KOPT-K1 (cell line): ENCODE measurements around the gene RTEL1.
"Not testable (repeated sequence)": the region's sequence is repeated elsewhere in the genome, so short reads cannot be mapped to it uniquely, and the experiment has no call there.

Source experiments
- H3K27ac ChIP-seq: fragments of 200-600 bp; sonication (generic); 2 replicates; pipeline ENCODE4 v1.5.1; 2016; ENCODE audit warnings: antibody characterized with exemption, mild to moderate bottlenecking, low read depth, low read length; ENCODE audit not compliant: poor library complexity, severe bottlenecking
- H3K36me3 ChIP-seq: fragments of 200-600 bp; sonication (generic); 2 replicates; pipeline ENCODE4 v1.5.1; 2017; ENCODE audit warnings: antibody characterized with exemption, mild to moderate bottlenecking, low read length, moderate library complexity; ENCODE audit not compliant: insufficient read depth
- H3K9me3 ChIP-seq: fragments of 200-600 bp; sonication (generic); 2 replicates; pipeline ENCODE4 v1.5.1; 2017; ENCODE audit warnings: antibody characterized with exemption, low read length, mild to moderate bottlenecking; ENCODE audit not compliant: insufficient read depth, poor library complexity, severe bottlenecking

Gene RTEL1

GRCh38 chr20:63640086-63640485 is 18.0 kb upstream of the RTEL1 start:
- Histone ChIP-seq H3K36me3 (peaks cover 8% of the 10 kb centered on the region), H3K9me3 (no peaks in the 10 kb centered on the region), H3K27ac (peak overlapping the region; percentile 83)

GRCh38 chr20:63640686-63641085 is 17.4 kb upstream of the RTEL1 start:
- H3K9me3 ChIP-seq, H3K36me3 ChIP-seq, H3K27ac ChIP-seq: not testable (repeated sequence)

GRCh38 chr20:63641146-63641791 is 16.8 kb upstream of the RTEL1 start:
- no peaks in the 10 kb centered on the region for H3K9me3 ChIP-seq
- H3K27ac ChIP-seq = no peak overlapping the region
- H3K36me3 ChIP-seq = peaks cover 8% of the 10 kb centered on the region

- peaks cover 13% of the 10 kb centered on the region for H3K36me3 ChIP-seq
These were observed 16.2 kb upstream of the RTEL1 start for GRCh38 chr20:63641792-63642523.

DNA sequence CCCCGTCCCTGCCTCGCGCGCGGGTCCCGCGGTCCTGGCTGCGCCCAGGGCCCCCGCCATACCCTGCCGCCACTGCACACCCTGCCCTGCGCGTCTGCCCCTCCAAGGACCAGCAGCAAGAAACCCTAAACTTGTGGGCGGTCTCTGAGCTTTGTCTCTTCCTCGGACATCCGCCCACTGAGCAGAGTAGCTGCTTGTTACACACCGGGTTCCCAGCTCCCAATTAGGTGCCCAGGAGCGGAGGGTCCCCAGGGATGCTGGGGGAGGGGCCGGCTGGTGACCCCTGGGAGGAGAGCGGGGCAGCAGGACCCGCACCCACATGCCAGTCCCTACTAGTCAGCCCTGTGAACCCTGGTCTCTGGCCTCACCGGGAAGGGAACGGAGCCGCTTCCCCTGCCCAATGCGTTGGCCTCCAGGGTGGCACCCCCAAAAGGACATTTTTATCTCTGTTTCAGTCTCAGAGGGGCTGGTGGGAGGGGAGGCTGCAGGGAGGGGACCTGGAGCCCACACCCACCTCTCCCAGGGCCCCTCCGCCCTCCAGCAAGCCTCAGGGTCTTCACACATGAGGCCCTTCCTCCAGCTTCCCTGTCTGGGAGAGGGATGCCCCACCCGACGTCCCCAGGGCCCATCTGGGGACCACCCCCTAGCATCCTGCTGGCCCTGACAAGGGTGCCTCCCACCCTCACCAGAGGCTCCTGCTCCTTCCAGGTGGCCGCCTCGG is 15.4 kb upstream of the RTEL1 start:
- Histone ChIP-seq H3K27ac (no peak overlapping the region), H3K36me3 (peaks cover 13% of the 10 kb centered on the region), H3K9me3 (no peaks in the 10 kb centered on the region)

More at GRCh38 chr20:63641792-63642523, 16.2 kb upstream of the RTEL1 start:
- H3K27ac ChIP-seq = no peak overlapping the region
- H3K9me3 ChIP-seq = no peaks in the 10 kb centered on the region

DNA sequence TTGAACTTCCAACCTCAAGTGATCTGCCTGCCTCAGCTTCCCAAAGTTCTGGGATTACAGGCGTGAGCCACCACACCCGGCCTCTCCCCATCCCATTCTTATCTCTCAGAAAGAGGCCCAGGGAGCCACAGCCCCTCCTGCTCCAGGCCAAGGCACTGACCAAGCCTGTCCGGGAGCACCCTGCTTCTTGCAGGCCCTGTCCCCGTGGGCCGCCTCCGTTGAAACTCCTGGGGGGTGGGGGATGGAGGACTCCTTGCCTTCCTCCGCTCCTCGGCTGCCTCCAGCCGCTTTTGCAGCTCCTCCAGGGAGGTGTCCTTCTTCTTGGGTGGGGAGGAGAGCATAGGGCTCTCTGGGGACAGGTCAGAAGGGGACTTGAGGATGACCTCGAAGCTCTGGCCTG is 14.6 kb upstream of the RTEL1 start:
- Histone ChIP-seq H3K36me3 (peaks cover 19% of the 10 kb centered on the region), H3K9me3 (no peaks in the 10 kb centered on the region), H3K27ac (no peak overlapping the region)

- Histone ChIP-seq H3K36me3 (peaks cover 23% of the 10 kb centered on the region), H3K9me3 (no peaks in the 10 kb centered on the region), H3K27ac (no peak overlapping the region)
These were observed 14.2 kb upstream of the RTEL1 start for GRCh38 chr20:63643946-63644345.

- Histone ChIP-seq H3K27ac (no peak overlapping the region), H3K9me3 (no peaks in the 10 kb centered on the region), H3K36me3 (peaks cover 22% of the 10 kb centered on the region)
These were observed 12.9 kb upstream of the RTEL1 start for GRCh38 chr20:63645218-63645617.

- H3K9me3 ChIP-seq = no peaks in the 10 kb centered on the region
- peaks cover 21% of the 10 kb centered on the region for H3K36me3 ChIP-seq
- H3K27ac ChIP-seq = no peak overlapping the region
These were observed 9.9 kb upstream of the RTEL1 start for GRCh38 chr20:63648190-63648589.

- no peaks in the 10 kb centered on the region for H3K9me3 ChIP-seq
- H3K36me3 ChIP-seq = peaks cover 21% of the 10 kb centered on the region
- no peak overlapping the region for H3K27ac ChIP-seq
These were observed 9.1 kb upstream of the RTEL1 start for GRCh38 chr20:63648895-63649589.

DNA sequence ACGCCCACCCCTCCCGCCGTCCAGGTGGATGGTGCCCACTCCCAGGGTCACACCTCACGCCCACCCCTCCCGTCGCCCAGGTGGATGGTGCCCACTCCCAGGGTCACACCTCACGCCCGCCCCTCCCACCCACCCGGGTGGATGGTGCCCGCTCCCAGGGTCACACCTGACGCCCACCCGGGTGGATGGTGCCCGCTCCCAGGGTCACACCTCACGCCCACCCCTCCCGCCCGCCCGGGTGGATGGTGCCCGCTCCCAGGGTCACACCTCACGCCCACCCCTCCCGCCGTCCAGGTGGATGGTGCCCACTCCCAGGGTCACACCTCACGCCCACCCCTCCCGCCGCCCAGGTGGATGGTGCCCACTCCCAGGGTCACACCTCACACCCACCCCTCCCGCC is 7.6 kb upstream of the RTEL1 start:
- H3K9me3 ChIP-seq, H3K27ac ChIP-seq: not testable (repeated sequence)

GRCh38 chr20:63651942-63652191 is 6.2 kb upstream of the RTEL1 start:
- Histone ChIP-seq H3K9me3 (no peaks in the 10 kb centered on the region), H3K27ac (peak overlapping the region; percentile 92), H3K36me3 (peaks cover 15% of the 10 kb centered on the region)

More for the DNA sequence above, 7.6 kb upstream of the RTEL1 start:
- H3K36me3 ChIP-seq = peaks cover 21% of the 10 kb centered on the region

DNA sequence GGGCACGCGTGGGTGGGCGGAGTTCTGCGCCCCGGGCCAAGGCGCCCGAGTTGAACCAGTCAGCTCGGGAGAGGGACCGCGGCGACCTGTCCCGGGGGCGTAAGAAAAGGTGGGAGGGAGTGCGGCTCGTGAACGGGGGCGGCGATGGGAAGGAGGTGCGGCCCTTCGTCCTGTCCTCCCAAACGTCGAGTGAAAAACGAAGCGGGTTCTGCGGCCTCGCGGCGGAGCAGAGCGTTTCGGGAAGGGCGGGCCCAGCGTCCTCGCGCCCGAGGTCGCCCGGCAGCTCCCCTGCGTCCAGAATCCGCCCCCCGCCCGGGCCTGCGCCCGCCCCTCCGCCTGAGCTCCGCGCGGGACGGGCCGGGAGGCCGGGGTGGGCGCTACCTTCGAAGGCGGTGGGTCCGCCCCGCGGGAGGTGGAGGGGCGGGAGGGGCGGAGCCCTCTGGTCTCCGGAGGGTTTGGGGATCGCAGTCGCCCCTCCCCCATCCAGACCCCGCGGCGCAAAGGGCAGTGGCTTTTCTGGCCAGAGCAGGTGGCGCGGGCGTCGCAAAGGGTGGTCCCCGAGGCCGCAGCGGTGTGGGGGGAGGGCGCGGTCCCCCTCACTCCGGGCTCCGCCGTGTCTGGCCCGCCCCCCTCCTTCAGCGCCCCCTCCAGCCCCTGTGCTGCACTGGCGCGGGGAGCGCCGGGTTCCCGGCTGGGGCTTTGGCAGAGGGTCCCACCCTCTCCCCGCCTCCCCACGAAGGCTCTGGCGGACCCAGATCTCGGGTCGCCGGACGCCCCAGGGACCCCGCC is 5.7 kb upstream of the RTEL1 start:
- no peaks in the 10 kb centered on the region for H3K9me3 ChIP-seq
- H3K36me3 ChIP-seq = peaks cover 15% of the 10 kb centered on the region
- H3K27ac ChIP-seq = peak overlapping the region; percentile 92

DNA sequence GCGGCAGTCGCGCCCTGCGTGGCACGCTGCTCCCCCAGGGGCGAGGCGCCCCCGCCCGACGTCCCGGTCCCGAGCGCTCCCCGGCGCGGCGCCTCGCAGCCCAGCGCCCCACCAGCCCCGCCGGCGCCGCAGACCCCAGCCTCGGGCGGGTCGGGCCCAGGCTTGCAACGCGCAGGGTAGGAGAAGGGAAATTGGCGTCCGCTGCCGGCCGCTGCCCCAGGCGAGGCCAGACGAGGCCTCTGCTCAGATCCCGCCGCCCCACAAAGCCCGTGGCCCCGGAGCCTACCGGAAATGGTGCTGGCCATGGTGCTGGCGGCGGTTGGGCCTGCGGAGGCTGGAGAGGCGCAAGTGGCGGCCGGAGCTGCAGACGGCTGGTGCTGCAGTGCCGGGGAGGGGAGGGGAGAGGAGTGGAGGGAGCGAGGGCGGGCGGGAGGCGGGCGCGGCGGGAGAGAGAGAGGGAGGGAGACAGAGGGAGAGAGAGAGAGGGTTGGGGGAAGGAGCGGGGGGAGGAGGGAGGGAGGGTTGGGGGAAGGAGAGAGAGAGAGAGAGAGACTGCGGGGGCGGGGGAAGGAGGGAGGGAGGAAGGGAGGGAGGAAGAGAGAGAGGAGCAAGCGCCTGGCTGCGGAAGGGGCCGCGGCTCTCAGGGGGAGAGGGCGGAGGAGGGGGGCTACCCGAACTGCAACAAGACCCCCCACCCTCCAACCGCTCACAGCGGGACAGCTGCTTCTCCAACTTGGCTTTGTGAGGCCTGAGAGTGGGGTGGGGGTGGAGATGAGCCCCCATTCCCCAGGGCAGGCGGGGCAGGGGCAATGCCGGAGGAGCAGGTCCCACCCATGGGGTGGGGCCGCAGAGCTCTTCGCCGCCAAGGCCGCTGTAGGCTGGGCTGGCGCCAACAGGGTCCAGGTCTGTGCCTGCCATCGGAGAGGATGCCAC is 4.8 kb upstream of the RTEL1 start, which contains the start of gene STMN3:
STMN3 (minus strand) TSS at position 384 of the 933 bp plus-strand sequence; CDS start at position 305, 79 bp downstream.
- no peaks in the 10 kb centered on the region for H3K9me3 ChIP-seq
- H3K27ac ChIP-seq = peak within 1 kb of the TSS; percentile 92
- H3K36me3 ChIP-seq = peaks cover 11% of the 10 kb centered on the region
